ENCODE results near the gene TICAM1. TPM values are rescaled to one million over a fixed set of nuclear protein-coding genes. Genes with fewer than 3 reads are reported as not detected.
A peak's percentile ranks its signal among the peaks of the same experiment; 100 is the strongest.
"Not testable (repeated sequence)": the region's sequence is repeated elsewhere in the genome, so short reads cannot be mapped to it uniquely, and the experiment has no call there.

The TICAM1 gene
- total RNA-seq, 1 donor, result 3.2 TPM

DNA sequence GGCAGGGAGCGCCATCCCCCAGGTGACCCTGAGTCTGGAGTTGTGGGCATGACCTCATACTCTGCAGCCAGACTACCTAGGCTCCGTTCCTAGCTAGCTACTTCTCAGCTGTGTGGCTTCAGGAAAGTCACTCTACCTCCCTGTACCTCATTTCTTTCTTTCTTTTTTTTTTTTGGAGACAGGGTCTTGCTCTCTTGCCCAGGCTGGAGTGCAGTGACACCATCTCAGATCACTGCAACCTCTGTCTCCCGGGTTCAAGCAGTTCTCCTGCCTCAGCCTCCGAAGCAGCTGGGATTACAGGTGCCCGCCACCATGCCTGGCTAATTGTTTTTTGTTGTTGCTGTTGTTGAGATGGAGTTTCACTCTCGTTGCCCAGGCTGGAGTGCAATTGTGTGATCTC is 21.0 kb upstream of the TICAM1 start:
- H3K4me3 ChIP-seq (ENCODE audit: low read depth, low read length), result no peak overlapping the region
- no peak for DNase-seq (ENCODE audit: low read depth)
- TF ChIP-seq, protein P1, sequence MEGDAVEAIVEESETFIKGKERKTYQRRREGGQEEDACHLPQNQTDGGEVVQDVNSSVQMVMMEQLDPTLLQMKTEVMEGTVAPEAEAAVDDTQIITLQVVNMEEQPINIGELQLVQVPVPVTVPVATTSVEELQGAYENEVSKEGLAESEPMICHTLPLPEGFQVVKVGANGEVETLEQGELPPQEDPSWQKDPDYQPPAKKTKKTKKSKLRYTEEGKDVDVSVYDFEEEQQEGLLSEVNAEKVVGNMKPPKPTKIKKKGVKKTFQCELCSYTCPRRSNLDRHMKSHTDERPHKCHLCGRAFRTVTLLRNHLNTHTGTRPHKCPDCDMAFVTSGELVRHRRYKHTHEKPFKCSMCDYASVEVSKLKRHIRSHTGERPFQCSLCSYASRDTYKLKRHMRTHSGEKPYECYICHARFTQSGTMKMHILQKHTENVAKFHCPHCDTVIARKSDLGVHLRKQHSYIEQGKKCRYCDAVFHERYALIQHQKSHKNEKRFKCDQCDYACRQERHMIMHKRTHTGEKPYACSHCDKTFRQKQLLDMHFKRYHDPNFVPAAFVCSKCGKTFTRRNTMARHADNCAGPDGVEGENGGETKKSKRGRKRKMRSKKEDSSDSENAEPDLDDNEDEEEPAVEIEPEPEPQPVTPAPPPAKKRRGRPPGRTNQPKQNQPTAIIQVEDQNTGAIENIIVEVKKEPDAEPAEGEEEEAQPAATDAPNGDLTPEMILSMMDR (IDR thresholded peaks at IDR 0.05; ENCODE audit: insufficient read depth, low read length), result no peak

DNA sequence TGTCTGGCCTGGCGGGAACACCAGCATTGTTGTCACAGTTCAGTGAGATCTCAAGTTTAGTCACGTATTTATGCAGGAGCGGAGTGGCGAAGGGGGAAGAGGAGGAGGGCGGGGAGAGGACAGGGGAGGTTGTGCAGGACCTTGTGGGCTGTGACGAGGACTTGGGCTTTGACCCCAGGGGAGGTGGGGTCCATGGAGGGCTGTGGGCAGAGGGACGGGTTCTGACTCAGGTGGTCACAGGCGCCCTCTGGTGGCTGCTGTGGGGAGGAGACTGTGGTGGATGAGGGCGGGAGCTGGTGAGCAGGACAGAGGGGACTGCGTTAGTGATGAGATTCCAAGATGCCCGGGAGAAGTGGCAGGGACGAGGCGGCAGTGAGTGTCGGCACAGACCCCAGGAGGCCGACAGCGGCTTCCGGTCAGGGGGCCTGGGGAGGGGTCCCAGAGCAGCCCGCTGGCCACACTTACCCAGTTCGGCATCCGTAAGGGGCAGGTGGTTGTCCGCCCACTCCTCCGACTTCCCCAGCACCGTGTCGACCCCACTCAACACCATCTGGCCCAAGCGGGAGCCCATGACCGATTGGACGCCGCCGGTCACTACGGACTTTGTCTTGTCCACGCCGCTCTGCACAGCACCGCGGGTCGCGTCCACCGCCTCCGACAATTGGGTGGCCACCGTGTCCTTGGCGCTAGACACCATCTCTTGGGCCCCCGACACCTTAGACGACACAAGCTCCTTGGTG is 20.2 kb upstream of the TICAM1 start:
- no peak overlapping the region for H3K4me3 ChIP-seq (ENCODE audit: low read depth, low read length)
- DNase-seq (ENCODE audit: low read depth), result peak; percentile 49
- TF ChIP-seq, protein P1 (IDR thresholded peaks at IDR 0.05; ENCODE audit: insufficient read depth, low read length), result peak; percentile 87

DNA sequence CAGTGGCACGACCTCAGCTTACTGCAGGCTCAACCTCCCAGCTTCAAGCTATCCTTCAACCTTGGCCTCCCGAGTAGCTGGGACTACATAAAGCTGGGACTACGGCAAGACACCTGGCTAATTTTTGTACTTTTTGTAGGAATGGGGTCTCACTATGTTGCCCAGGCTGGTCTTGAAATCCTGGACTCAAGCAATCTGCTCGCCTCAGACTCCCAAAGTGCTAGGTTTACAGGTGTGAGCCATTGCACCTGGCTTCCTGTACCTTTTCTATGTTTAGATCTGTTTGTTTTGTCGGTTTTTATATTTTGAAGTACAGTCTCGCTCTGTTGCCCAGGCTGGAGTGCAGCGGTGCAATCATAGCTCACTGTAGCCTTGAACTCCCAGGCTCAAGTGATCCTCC is 17.5 kb upstream of the TICAM1 start:
- no peak overlapping the region for H3K4me3 ChIP-seq (ENCODE audit: low read depth, low read length)
- no peak for DNase-seq (ENCODE audit: low read depth)
- TF ChIP-seq, protein P1 (IDR thresholded peaks at IDR 0.05; ENCODE audit: insufficient read depth, low read length), result no peak

DNA sequence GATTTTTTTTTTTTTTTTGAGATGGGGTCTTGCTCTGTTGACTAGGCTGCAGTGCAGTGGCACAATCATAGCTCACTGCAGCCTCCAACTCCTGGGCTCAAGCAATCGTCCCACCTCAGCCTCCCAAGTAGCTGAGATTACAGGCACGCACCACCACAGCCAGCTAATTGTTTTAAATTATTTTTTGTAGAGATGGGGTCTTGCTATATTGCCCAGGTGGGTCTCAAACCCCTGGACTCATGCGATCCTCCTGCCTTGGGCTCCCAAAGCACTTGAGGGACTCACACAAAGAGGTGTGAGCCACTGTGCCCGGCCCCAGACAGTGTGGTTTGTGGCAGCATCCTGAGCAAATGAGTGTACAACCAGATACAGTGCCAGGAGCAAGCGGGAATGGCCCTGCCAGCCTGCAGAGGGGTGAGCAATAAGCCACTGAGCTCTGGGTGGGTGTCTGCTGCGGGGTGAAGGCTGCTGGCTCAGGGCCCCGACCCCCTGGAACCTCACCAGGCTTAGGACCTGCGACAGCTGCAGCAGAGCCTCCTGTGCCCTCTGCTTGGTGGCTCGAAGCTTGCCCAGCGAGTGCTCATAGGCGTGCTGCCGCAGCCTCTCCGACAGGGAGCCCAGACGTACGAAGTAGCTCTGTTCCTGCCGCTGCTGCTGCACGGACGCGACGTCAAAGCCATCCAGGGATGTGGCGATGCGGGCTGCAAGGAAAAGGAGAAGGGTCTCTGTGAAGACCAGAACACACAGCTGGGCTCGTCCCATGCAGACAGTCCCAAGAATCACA is 15.9 kb upstream of the TICAM1 start:
- no peak overlapping the region for H3K4me3 ChIP-seq (ENCODE audit: low read depth, low read length)
- TF ChIP-seq, protein P1 (IDR thresholded peaks at IDR 0.05; ENCODE audit: insufficient read depth, low read length), result no peak
- no peak for DNase-seq (ENCODE audit: low read depth)

DNA sequence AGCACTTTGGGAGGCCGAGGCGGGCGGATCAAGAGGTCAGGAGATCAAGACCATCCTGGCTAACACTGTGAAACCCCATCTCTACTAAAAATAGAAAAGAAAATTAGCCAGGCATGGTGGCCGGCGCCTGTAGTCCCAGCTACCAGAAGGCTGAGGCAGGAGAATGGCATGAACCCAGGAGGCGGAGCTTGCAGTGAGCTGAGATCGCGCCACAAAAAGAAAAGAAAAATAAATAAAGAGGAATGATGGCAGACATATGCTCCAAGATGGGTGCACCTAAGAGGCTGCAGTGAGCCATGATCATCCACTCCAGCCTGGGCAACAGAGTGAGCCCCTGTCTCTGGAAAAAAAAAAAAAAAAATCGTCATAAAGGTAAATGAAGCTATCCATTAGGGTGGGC is 14.5 kb upstream of the TICAM1 start:
- H3K4me3 ChIP-seq (ENCODE audit: low read depth, low read length), result not testable (repeated sequence)
- DNase-seq (ENCODE audit: low read depth), result peak; percentile 10

DNA sequence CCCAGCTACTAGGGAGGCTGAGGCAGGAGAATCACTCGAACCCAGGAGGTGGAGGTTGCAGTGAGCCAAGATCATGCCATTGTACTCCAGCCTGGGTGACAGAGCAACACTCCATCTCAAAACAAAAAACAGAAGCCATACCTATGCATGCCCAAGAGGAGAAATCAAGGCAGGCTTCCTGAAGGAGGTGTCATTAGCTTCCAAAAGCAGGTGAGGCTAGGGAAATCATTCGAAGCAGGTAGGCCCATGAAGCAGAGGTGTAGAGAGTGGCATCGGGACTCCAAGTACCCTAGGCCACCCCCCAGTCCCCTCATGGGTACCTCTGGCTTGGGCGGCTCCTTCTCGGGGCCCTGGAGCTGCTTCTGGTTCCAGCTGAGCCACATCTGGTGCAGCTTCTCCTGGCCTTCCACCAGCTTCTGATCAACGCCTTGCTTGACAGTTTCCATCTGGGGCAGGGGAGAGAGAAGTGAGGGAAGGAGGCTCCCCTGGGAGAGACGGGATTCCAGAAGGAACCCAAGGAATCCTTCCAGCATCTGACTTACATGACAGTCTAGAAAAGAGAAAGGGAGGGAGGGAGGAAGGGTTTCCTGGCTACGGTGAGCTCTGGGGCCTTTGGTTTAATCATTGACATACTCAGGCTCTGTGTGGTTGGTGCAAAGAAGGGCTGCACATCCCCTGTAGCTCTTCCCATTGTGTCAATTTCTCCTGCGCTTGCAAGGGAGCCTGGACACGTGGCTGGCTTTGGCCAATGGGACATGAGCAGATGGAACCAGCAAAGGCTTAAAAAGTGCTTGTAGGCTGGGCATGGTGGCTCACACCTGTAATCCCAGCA is 13.1 kb upstream of the TICAM1 start:
- TF ChIP-seq, protein P1 (IDR thresholded peaks at IDR 0.05; ENCODE audit: insufficient read depth, low read length), result no peak
- H3K4me3 ChIP-seq (ENCODE audit: low read depth, low read length), result no peak overlapping the region
- peak; percentile 69 for DNase-seq (ENCODE audit: low read depth)

DNA sequence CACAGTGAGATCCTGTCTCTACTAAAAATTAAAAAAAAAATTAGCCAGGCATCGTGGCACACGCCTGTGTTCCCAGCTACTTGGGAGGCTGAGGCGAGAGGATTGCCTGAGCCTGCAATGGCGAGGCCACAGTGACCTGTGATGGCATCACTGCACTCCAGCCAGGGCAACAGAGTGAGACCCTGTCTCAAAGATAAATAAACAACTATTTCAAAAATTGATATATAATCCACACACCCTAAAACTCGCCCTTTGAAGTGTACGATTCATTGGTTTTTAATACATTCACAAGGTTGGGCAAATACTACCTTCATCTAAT is 12.1 kb upstream of the TICAM1 start:
- TF ChIP-seq, protein P1 (IDR thresholded peaks at IDR 0.05; ENCODE audit: insufficient read depth, low read length), result no peak
- H3K4me3 ChIP-seq (ENCODE audit: low read depth, low read length), result no peak overlapping the region
- DNase-seq (ENCODE audit: low read depth), result no peak

All from fibroblast of the aortic adventitia (primary cell).